ENCODE measurements around the gene CCDC50. TPM values are rescaled to one million over a fixed set of nuclear protein-coding genes. Genes with fewer than 3 reads are reported as not detected.

Gene CCDC50
- total and polyA plus RNA-seq, 12 donors, result 18.3 to 92.1 (median 61.8) TPM

- peaks cover 0 to 13% of the 10 kb centered on the region in 2 donors for H3K36me3 ChIP-seq (replicated peaks in 1 of 2)
- H3K27ac ChIP-seq, result no peak overlapping the region
- TF ChIP-seq POLR2A (IDR thresholded peaks at IDR 0.05) (no peak), CTCF (IDR thresholded peaks at IDR 0.05) (no peak)
- no peak for DNase-seq
- no peak overlapping the region for H3K4me3 ChIP-seq
- 94 to 100% (median 98%) methylated on average over 2 of the region's 2 CpGs for WGBS, 4 donors
- no peaks in the 10 kb centered on the region for H3K27me3 ChIP-seq
- no peaks in the 10 kb centered on the region for H3K9me3 ChIP-seq (replicated peaks in 1 of 3)
- intact Hi-C loops (cut with DNase I), result loop anchor here in 1 of 2 donors (10.0 kb wide), 1 partner anchor 147 kb away; no protein-coding TSS in a partner anchor
- H3K4me1 ChIP-seq (replicated peaks in 1 of 2), result peaks cover 0 to 26% of the 10 kb centered on the region in 2 donors
Measured at GRCh38 chr3:191391861-191392808, 62.9 kb downstream of the CCDC50 start.

- intact Hi-C loops (cut with DNase I), result loop anchor here in 1 of 2 donors (10.0 kb wide), 1 partner anchor 148 kb away; no protein-coding TSS in a partner anchor
- TF ChIP-seq POLR2A (IDR thresholded peaks at IDR 0.05) (no peak), CTCF (IDR thresholded peaks at IDR 0.05) (no peak)
- H3K4me1 ChIP-seq (replicated peaks in 1 of 2), result peaks cover 0 to 26% of the 10 kb centered on the region in 2 donors
- H3K9me3 ChIP-seq (replicated peaks in 1 of 3), result no peaks in the 10 kb centered on the region
- no peaks in the 10 kb centered on the region for H3K27me3 ChIP-seq
- no peak overlapping the region for H3K27ac ChIP-seq
- H3K4me3 ChIP-seq, result no peak overlapping the region
- no peak for DNase-seq
- H3K36me3 ChIP-seq (replicated peaks in 1 of 2), result peaks cover 0 to 13% of the 10 kb centered on the region in 2 donors
Measured at GRCh38 chr3:191393146-191393545, 64.0 kb downstream of the CCDC50 start.

- TF ChIP-seq CTCF (IDR thresholded peaks at IDR 0.05), result no peak
- TF ChIP-seq POLR2A (IDR thresholded peaks at IDR 0.05), result no peak
- H3K9me3 ChIP-seq (replicated peaks in 1 of 3), result no peaks in the 10 kb centered on the region
- peaks cover 0 to 7% of the 10 kb centered on the region in 2 donors for H3K36me3 ChIP-seq (replicated peaks in 1 of 2)
- intact Hi-C loops (cut with DNase I), result loop anchor here in 1 of 2 donors (10.0 kb wide), 1 partner anchor 153 kb away; no protein-coding TSS in a partner anchor
- WGBS, 4 donors, result 87 to 98% (median 94%) methylated on average over 3 of the region's 3 CpGs
- H3K4me3 ChIP-seq, result no peak overlapping the region
- H3K27me3 ChIP-seq, result no peaks in the 10 kb centered on the region
- DNase-seq, result no peak
- peaks cover 0 to 12% of the 10 kb centered on the region in 2 donors for H3K4me1 ChIP-seq (replicated peaks in 1 of 2)
- no peak overlapping the region for H3K27ac ChIP-seq
Measured at GRCh38 chr3:191397771-191398170, 68.6 kb downstream of the CCDC50 start.

GRCh38 chr3:191398607-191399006 is 69.4 kb downstream of the CCDC50 start:
- WGBS, 4 donors, result 90 to 98% (median 92%) methylated on average over 1 of the region's 1 CpG
- intact Hi-C loops (cut with DNase I), result loop anchor here in 1 of 2 donors (10.0 kb wide), 1 partner anchor 154 kb away; no protein-coding TSS in a partner anchor
- H3K4me1 ChIP-seq (replicated peaks in 1 of 2), result peaks cover 0 to 12% of the 10 kb centered on the region in 2 donors
- H3K4me3 ChIP-seq, result no peak overlapping the region
- H3K27me3 ChIP-seq, result no peaks in the 10 kb centered on the region
- no peak for DNase-seq
- TF ChIP-seq POLR2A (IDR thresholded peaks at IDR 0.05), result no peak
- TF ChIP-seq CTCF (IDR thresholded peaks at IDR 0.05), result no peak
- peaks cover 0 to 7% of the 10 kb centered on the region in 2 donors for H3K36me3 ChIP-seq (replicated peaks in 1 of 2)
- H3K9me3 ChIP-seq (replicated peaks in 1 of 3), result no peaks in the 10 kb centered on the region
- no peak overlapping the region for H3K27ac ChIP-seq

All from adrenal gland (tissue), 12 donors.